ENCODE measurements around the gene CTRB2.

The CTRB2 gene

GRCh38 chr16:75235721-75236193 is 28.8 kb upstream of the CTRB2 start:
- no peak for TF ChIP-seq CTCF (conservative IDR thresholded peaks at IDR 0.05)
- TF ChIP-seq ZFX (IDR thresholded peaks at IDR 0.05): no peak
- no peak overlapping the region for H3K27ac ChIP-seq

GRCh38 chr16:75234856-75235696 is 28.1 kb upstream of the CTRB2 start:
- H3K27ac ChIP-seq: no peak overlapping the region; the same call in 1 of the 2 replicates
- TF ChIP-seq ZFX (IDR thresholded peaks at IDR 0.05) (no peak), CTCF (conservative IDR thresholded peaks at IDR 0.05) (no peak)

- TF ChIP-seq ZFX (IDR thresholded peaks at IDR 0.05) (no peak), CTCF (conservative IDR thresholded peaks at IDR 0.05) (no peak)
- peak overlapping the region; percentile 21; the same call in 1 of the 2 replicates for H3K27ac ChIP-seq
These were observed 26.6 kb upstream of the CTRB2 start for GRCh38 chr16:75233611-75233938.

- H3K27ac ChIP-seq: no peak overlapping the region
- no peak for TF ChIP-seq CTCF (conservative IDR thresholded peaks at IDR 0.05)
- no peak for TF ChIP-seq ZFX (IDR thresholded peaks at IDR 0.05)
These were observed 24.6 kb upstream of the CTRB2 start for GRCh38 chr16:75231570-75231969.

GRCh38 chr16:75230471-75231110 is 23.6 kb upstream of the CTRB2 start:
- no peak overlapping the region for H3K27ac ChIP-seq

GRCh38 chr16:75229172-75230031 is 22.4 kb upstream of the CTRB2 start:
- no peak for TF ChIP-seq ZFX (IDR thresholded peaks at IDR 0.05)
- TF ChIP-seq CTCF (conservative IDR thresholded peaks at IDR 0.05): no peak
- no peak overlapping the region for H3K27ac ChIP-seq

More at GRCh38 chr16:75230471-75231110, 23.6 kb upstream of the CTRB2 start:
- TF ChIP-seq CTCF (conservative IDR thresholded peaks at IDR 0.05) (no peak), ZFX (IDR thresholded peaks at IDR 0.05) (no peak)

Data from C4-2B (cell line).